ENCODE results near the gene TM2D3.
"Not testable (repeated sequence)": the region's sequence is repeated elsewhere in the genome, so short reads cannot be mapped to it uniquely, and the experiment has no call there.

Gene TM2D3

DNA sequence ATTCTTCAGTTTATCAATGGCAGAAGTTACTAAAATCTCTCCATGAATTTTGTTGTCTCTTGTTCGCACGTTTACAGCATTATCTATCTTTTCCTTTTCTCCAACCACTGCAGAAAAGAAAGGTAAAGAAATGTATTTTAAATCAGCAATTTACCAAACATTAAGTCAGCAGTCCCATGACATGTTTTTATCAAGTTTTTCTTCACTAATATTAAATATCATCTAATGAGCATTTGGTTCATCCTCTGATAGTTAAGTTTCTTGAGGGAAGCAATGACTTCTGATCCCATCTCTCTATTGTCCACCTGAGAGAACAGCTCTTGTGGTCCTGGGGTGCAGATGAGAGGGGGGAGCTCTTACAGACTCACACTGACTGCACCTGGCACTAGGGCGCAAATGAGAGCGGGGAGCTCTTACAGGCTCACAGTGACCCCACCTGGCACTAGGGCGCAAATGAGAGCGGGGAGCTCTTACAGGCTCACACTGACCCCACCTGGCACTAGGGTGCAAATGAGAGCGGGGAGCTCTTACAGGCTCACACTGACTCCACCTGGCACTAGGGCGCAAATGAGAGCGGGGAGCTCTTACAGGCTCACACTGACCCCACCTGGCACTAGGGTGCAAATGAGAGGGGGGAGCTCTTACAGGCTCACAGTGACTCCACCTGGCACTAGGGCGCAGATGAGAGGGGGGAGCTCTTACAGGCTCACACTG lies 2.6 kb upstream of the TM2D3 start:
- not testable (repeated sequence) for DNase-seq

DNA sequence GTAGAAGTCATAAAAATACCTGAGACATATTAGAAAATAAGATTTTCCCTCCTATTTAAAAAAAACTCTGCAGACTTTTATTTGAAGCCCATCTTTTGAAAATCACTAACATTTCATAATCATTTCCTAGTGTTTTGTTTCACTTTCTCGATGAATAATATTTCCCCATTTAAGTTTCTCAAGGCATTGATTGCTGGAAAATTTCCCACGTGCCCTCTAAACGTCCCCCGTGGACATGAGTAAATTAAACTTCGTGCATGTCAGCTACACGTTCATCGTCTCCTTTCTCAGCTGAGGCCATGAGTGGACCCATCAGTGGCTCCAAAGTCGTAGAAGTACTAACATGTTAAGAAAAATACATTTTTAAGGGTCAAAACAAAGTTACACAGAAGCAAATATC lies 2.0 kb upstream of the TM2D3 start:
- DNase-seq, result no peak

GRCh38 chr15:101652786-101653430 lies 727 bp upstream of the TM2D3 start:
- no peak for DNase-seq

GRCh38 chr15:101651554-101652097 lies 555 bp downstream of the TM2D3 start:
- DNase-seq, result no peak

GRCh38 chr15:101650145-101650544 lies 2.0 kb downstream of the TM2D3 start:
- DNase-seq, result no peak

GRCh38 chr15:101648356-101648755 lies 3.8 kb downstream of the TM2D3 start:
- DNase-seq, result no peak

GRCh38 chr15:101647251-101647650 lies 4.9 kb downstream of the TM2D3 start:
- no peak for DNase-seq

DNA sequence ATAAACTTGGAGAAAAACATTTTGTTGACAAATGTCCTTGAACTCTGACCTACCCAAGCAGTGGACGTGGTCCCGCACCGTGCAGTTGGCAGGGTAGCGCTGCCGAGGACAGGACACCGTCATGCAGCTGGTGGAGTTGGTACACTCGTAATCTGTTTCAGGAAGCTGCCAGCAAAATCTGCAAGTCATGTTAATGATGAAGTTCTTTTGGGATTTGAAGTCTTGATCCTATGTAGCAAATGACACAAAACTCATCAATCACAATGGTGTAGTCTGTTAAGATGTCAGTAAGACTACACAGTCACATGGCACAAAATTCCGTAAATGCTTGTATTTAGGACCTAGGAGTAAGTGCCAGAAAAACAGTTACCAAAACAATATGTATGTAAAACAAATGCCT lies 5.5 kb downstream of the TM2D3 start:
- no peak for DNase-seq

DNA sequence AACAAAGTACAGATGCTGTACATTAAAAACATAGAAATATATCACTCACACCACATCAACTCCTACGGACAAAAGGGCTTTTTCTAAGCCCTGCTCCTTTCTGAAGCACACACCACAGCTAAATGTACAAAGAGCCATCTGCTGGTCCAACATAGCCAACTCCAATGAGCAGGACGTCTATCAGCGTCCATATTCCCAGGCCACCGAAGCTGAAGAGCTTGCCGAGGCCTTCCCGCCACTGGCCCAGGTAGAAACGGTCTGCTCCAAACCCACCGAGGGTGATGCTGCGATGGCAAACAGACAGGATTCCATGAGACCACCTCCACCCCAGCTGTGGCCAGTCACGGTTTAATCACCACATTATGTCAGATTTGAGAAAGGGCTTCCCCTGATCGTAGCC lies 9.8 kb downstream of the TM2D3 start:
- no peak for DNase-seq

- peak; percentile 66 for DNase-seq
Observed at GRCh38 chr15:101641894-101642293, 10.3 kb downstream of the TM2D3 start.

GRCh38 chr15:101641129-101641764 lies 10.9 kb downstream of the TM2D3 start:
- peak; percentile 51 for DNase-seq

- no peak for DNase-seq
Observed at GRCh38 chr15:101639667-101640066, 12.5 kb downstream of the TM2D3 start.

- DNase-seq, result no peak
Observed at GRCh38 chr15:101637919-101638318, 14.3 kb downstream of the TM2D3 start.

GRCh38 chr15:101637516-101637915 lies 14.7 kb downstream of the TM2D3 start:
- DNase-seq, result no peak

DNA sequence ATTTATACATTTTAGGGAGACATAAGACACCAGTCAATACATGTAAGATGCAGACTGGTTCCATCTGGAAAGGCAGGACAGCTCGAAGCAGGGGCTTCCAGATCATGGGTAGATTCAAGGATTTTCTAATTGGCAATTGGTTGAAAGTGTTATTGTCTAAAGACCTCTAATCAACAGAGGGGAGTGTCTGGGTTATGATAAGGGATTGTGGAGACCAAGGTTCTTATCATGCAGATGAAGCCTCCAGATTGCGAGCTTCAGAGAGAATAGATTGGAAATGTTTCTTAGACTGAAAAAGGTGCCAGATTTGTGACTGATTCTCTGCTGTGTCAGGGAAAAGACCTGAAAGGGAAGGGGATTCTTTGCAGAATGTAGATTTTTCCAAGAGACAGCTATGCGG lies 15.1 kb downstream of the TM2D3 start:
- no peak for DNase-seq

- DNase-seq, result no peak
Observed at GRCh38 chr15:101635944-101636727, 16.0 kb downstream of the TM2D3 start.

- DNase-seq, result no peak
Observed at GRCh38 chr15:101633356-101633755, 18.8 kb downstream of the TM2D3 start.

DNA sequence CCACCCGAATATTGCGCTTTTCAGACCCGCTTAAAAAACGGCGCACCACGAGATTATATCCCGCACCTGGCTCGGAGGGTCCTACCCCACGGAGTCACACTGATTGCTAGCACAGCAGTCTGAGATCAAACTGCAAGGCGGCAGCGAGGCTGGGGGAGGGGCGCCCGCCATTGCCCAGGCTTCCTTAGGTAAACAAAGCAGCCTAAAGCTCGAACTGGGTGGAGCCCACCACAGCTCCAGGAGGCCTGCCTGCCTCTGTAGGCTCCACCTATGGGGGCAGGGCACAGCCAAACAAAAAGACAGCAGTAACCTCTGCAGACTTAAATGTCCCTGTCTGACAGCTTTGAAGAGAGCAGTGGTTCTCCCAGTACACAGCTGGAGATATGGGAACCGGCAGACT lies 25.5 kb downstream of the TM2D3 start:
- not testable (repeated sequence) for DNase-seq

DNA sequence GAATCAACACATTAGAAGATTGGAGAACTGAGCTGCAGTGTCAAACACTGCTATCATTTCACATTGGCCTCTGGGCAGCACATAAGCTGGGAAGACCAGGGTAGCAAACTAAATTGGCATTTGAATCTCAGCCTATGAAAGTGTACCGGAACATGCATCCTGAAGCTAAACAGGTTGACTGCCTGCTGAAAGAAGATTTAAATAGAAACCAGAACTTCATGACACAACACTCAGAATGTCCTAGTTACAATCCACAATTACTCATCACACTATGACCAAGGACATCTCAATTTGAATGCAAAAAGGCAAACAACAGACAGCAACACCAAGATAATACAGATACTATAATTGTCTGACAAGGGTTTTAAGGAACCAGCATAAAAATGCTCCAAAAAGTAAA lies 26.2 kb downstream of the TM2D3 start:
- no peak for DNase-seq

- no peak for DNase-seq
Observed at GRCh38 chr15:101625184-101625583, 27.0 kb downstream of the TM2D3 start.

DNA sequence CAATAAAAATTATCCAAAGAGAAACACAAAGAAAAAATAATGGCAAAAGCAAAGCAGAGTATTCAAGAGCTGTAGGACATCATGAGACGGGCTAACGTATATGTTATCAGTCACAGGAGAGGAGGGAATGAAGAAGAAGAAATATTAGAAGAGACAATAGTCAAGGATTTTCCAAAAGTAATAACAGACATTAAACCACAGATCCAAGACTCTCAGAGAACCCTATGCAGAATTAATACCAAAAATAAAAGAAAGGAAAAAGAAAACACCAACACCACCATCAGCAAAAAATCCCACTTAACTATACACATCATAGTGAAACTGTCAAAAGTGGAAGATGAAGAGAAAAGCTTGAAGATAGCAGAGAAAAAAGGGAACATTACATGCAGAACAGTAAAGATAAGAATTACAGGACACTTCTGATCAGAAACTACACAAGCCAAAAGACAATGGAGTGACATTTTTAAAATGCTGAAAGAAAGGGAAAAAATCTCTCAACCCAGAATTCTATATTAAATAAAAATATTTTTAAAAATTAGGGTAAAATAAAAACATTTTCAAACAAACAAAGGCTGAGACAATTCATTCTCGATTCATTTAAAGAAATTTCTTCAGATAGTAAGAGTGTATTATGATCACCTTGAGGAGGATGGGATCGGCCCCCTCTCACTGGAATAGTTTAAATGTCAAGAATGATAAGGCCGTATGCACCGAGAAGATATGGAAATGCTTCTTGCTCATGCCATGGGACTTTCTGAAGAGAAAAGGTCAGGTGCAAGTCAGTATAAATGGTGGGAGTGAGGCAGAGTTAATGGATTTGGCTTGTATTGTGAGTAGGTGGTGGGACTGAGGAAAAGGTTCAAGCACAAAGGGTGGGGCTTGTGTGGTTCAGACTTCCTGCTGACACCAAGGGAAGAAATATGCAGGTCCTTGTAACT lies 28.5 kb downstream of the TM2D3 start:
- DNase-seq, result no peak

- DNase-seq, result no peak
Observed at GRCh38 chr15:101621961-101622360, 30.2 kb downstream of the TM2D3 start.

Data from NCI-H1417 treated with DMSO at 0.1 percent for 48 hours (cell line).